Gastrocnemius medialis (tissue), 4 donors: Measurements from ENCODE around the gene GRIA3.

Experiments used
- POLR2A ChIP-seq, 2 donors: fragments of 450-650 bp; IDR thresholded peaks; one replicate each; pipeline ENCODE4 v1.6.1; 2017; ENCODE audit warnings: antibody characterized with exemption in 2 of 2, mild to moderate bottlenecking in 2 of 2, moderate library complexity in 2 of 2
- TF ChIP-seq, protein P1 (sequence below), 5 experiments: fragments of 450-650 bp in 3 of 5; fragments of 200-600 bp in 2 of 5; sonication (generic) in 2 of 5; IDR thresholded peaks in 4 of 5; conservative IDR thresholded peaks in 1 of 5; 1 replicate in 4 of 5; 2 replicates in 1 of 5; pipeline ENCODE4 v1.5.1; 2016 to 2019; ENCODE audit warnings: antibody characterized with exemption in 5 of 5, mild to moderate bottlenecking in 3 of 5, moderate library complexity in 3 of 5

DNA sequence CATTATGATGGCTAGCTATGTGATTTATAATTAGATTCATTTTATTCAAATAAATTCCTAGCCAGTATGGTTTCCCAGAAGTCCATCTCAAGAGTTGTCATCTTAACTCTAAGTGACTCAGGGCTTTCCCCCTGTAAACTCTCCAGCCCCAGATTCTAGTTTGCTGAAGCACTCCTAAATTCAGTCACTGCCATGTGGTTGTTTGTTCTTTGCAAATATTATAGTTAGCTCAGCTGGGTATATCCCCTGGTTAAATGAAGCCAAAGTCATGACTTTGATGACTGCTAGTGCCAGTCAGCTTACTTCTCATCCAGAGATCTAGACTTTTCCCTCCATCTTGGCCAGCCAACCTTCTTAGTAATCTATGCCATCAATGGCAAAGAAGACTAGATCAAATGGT is 126.0 kb downstream of the GRIA3 start:
- TF ChIP-seq, protein P1, sequence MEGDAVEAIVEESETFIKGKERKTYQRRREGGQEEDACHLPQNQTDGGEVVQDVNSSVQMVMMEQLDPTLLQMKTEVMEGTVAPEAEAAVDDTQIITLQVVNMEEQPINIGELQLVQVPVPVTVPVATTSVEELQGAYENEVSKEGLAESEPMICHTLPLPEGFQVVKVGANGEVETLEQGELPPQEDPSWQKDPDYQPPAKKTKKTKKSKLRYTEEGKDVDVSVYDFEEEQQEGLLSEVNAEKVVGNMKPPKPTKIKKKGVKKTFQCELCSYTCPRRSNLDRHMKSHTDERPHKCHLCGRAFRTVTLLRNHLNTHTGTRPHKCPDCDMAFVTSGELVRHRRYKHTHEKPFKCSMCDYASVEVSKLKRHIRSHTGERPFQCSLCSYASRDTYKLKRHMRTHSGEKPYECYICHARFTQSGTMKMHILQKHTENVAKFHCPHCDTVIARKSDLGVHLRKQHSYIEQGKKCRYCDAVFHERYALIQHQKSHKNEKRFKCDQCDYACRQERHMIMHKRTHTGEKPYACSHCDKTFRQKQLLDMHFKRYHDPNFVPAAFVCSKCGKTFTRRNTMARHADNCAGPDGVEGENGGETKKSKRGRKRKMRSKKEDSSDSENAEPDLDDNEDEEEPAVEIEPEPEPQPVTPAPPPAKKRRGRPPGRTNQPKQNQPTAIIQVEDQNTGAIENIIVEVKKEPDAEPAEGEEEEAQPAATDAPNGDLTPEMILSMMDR (IDR thresholded peaks at IDR 0.05 in 4 of 5, conservative IDR thresholded peaks at IDR 0.05 in 1 of 5): no peak
- TF ChIP-seq POLR2A (IDR thresholded peaks at IDR 0.05): no peak
